HCT116 (cell line): ENCODE results near the gene FBXL19. TPM values are rescaled to one million over a fixed set of nuclear protein-coding genes. Genes with fewer than 3 reads are reported as not detected.

ENCODE experiments used
- ATAC-seq: fragments of 200-7000 bp; cut with Tn5 transposase; 2 replicates; pipeline ENCODE4 v1.9.1; 2020; ENCODE audit warnings: mild to moderate bottlenecking, moderate library complexity
- BruUV-seq: library from RNA; stranded (reverse); fragments of 400-500 nt; replicated peaks from 2 replicates; lab custom pipeline; 2021; lab: Mats Ljungman, UMichigan
- CTCF ChIA-PET: fragments of 300-600 bp; sonication (Branson Sonifier 250); formaldehyde crosslinking; loops from one replicate; lab custom pipeline; 2021; ENCODE audit warnings: antibody characterized with exemption; lab: Charles Lee
- POLR2A ChIA-PET: fragments of 300-600, 350-600 bp; sonication (Branson Sonifier 250); formaldehyde crosslinking; loops from one replicate; lab custom pipeline; 2021; ENCODE audit warnings: antibody characterized with exemption; lab: Charles Lee
- RAD21 ChIA-PET, 2 experiments: fragments of 300-600 bp; sonication (Branson Sonifier 250); formaldehyde crosslinking; loops; one replicate each; lab custom pipeline; 2023; ENCODE audit warnings: low total read pairs in 2 of 2; ENCODE audit not compliant: uncharacterized antibody in 2 of 2, unreplicated experiment in 2 of 2, low non-redundant PET in 1 of 2; lab: Charles Lee
- DNase-seq: peaks from one replicate; pipeline ENCODE4 v3.0.0-alpha.2; 2010; ENCODE audit warnings: low read depth, low spot score
- H2AFZ ChIP-seq: fragments of 200-600 bp; shearing (Covaris generic), sonication (generic); 2 replicates; pipeline ENCODE4 v1.6.1; 2017; ENCODE audit warnings: low read depth, mixed run types, mixed read lengths, antibody characterized with exemption, low read length; ENCODE audit not compliant: poor library complexity, severe bottlenecking
- H3K27ac ChIP-seq: 2 replicates; pipeline ENCODE4 v1.5.1; 2012; ENCODE audit warnings: low read depth, low read length
- H3K27me3 ChIP-seq: fragments of 200-600 bp; sonication (generic); 2 replicates; pipeline ENCODE4 v1.6.1; 2016; ENCODE audit warnings: mixed run types, low read length, mixed read lengths; ENCODE audit not compliant: insufficient read depth
- H3K36me3 ChIP-seq, 2 experiments: fragments of 200-500 bp in 1 of 2; fragments of 200-600 bp in 1 of 2; sonication (Bioruptor generic) in 1 of 2; sonication (generic) in 1 of 2; 2 replicates each; pipeline versions ENCODE4 v1.5.1 to v1.6.1; 2014 to 2016; ENCODE audit warnings: low read length in 2 of 2, inconsistent platforms in 1 of 2, mixed read lengths in 1 of 2, mixed run types in 1 of 2; ENCODE audit not compliant: insufficient read depth in 2 of 2, control insufficient read depth in 1 of 2
- H3K4me1 ChIP-seq, 2 experiments: fragments of 200-600 bp in 1 of 2; sonication (generic) in 1 of 2; 2 replicates each; pipeline versions ENCODE4 v1.5.1 to v1.6.1; 2012 to 2017; ENCODE audit warnings: low read length in 2 of 2, inconsistent platforms in 1 of 2, mild to moderate bottlenecking in 1 of 2, mixed read lengths in 1 of 2, mixed run types in 1 of 2, moderate library complexity in 1 of 2; ENCODE audit not compliant: insufficient read depth in 2 of 2, control insufficient read depth in 1 of 2
- H3K4me2 ChIP-seq: fragments of 200-600 bp; sonication (generic); 2 replicates; pipeline ENCODE4 v1.6.1; 2017; ENCODE audit warnings: mixed run types, low read length, mixed read lengths
- H3K4me3 ChIP-seq, 2 experiments: fragments of 200-600 bp in 1 of 2; sonication (generic) in 1 of 2; replicated peaks in 1 of 2; 2 replicates each; pipeline ENCODE4 v1.5.1; 2011 to 2016; ENCODE audit warnings: low read length in 2 of 2, control low read depth in 1 of 2, low read depth in 1 of 2, mild to moderate bottlenecking in 1 of 2, mixed read lengths in 1 of 2, mixed run types in 1 of 2
- H3K79me2 ChIP-seq: fragments of 200-600 bp; sonication (generic); 2 replicates; pipeline ENCODE4 v1.6.1; 2017; ENCODE audit warnings: mild to moderate bottlenecking, mixed run types, low read length, moderate library complexity, mixed read lengths; ENCODE audit not compliant: insufficient read depth
- H3K9ac ChIP-seq: fragments of 200-600 bp; sonication (generic); 2 replicates; pipeline ENCODE4 v1.6.1; 2016; ENCODE audit warnings: low read length, mixed read lengths
- H3K9me2 ChIP-seq: fragments of 200-600 bp; sonication (generic), shearing (Covaris generic); 2 replicates; pipeline ENCODE4 v1.6.1; 2017; ENCODE audit warnings: mixed run types, mild to moderate bottlenecking, moderate library complexity; ENCODE audit not compliant: insufficient read depth
- H3K9me3 ChIP-seq, 2 experiments: fragments of 200-500 bp in 1 of 2; fragments of 200-600 bp in 1 of 2; sonication (Bioruptor generic) in 1 of 2; sonication (generic) in 1 of 2; 2 replicates each; pipeline ENCODE4 v1.6.1; 2014 to 2017; ENCODE audit warnings: low read length in 2 of 2, mixed read lengths in 2 of 2, inconsistent platforms in 1 of 2, low read depth in 1 of 2, mild to moderate bottlenecking in 1 of 2, mixed run types in 1 of 2, moderate library complexity in 1 of 2; ENCODE audit not compliant: control insufficient read depth in 1 of 2, insufficient read depth in 1 of 2
- H4K20me1 ChIP-seq: fragments of 200-600 bp; sonication (generic), shearing (Covaris generic); 2 replicates; pipeline ENCODE4 v1.6.1; 2017; ENCODE audit warnings: mixed run types, mild to moderate bottlenecking, moderate library complexity; ENCODE audit not compliant: insufficient read depth
- CBX3 ChIP-seq: IDR thresholded peaks from 2 replicates; pipeline ENCODE4 v1.6.1; 2012; ENCODE audit warnings: low read depth
- EGR1 ChIP-seq: IDR thresholded peaks from 2 replicates; pipeline ENCODE4 v1.6.1; 2012; ENCODE audit warnings: low read depth
- ELF1 ChIP-seq: IDR thresholded peaks from 2 replicates; pipeline ENCODE4 v1.6.1; 2012; ENCODE audit warnings: low read depth, borderline replicate concordance
- EZH2 ChIP-seq: fragments of 200-600 bp; sonication (generic); IDR thresholded peaks from 2 replicates; pipeline ENCODE4 v1.6.1; 2017; ENCODE audit warnings: antibody characterized with exemption, mixed run types
- POLR2A ChIP-seq: IDR thresholded peaks from 2 replicates; pipeline ENCODE4 v1.7.0; 2011; ENCODE audit warnings: borderline replicate concordance; ENCODE audit not compliant: insufficient read depth, insufficient read length; ENCODE audit errors: extremely low read depth
- RAD21 ChIP-seq: IDR thresholded peaks from 2 replicates; pipeline ENCODE4 v1.6.1; 2012; ENCODE audit warnings: low read depth, mild to moderate bottlenecking
- SRF ChIP-seq: IDR thresholded peaks from 2 replicates; pipeline ENCODE4 v1.6.1; 2012; ENCODE audit warnings: low read depth
- intact Hi-C: fragments of 100-400 bp; cut with micrococcal nuclease; formaldehyde crosslinking; loops from 2 replicates; pipeline ENCODE4 v1.10.0; 2022
- total RNA-seq: library from RNA; stranded (reverse); gene quantifications from one replicate; pipeline ENCODE4 v1.2.1, GENCODE V29; 2021; ENCODE audit not compliant: unreplicated experiment
- TF ChIP-seq, protein P1 (sequence below), 3 experiments: fragments of 200-600 bp in 1 of 3; sonication (generic) in 1 of 3; IDR thresholded peaks in 2 of 3; conservative IDR thresholded peaks in 1 of 3; 2 replicates each; pipeline ENCODE4 v1.5.1; 2012 to 2017; ENCODE audit warnings: low read depth in 2 of 3, low read length in 2 of 3, antibody characterized with exemption in 1 of 3, borderline replicate concordance in 1 of 3, control low read depth in 1 of 3, mild to moderate bottlenecking in 1 of 3, mixed read lengths in 1 of 3, mixed run types in 1 of 3, moderate library complexity in 1 of 3; ENCODE audit not compliant: insufficient read depth in 1 of 3
- TF ChIP-seq, protein P2 (sequence below): IDR thresholded peaks from 2 replicates; pipeline ENCODE4 v1.6.1; 2012; ENCODE audit warnings: low read depth
- TF ChIP-seq, protein P3 (sequence below): IDR thresholded peaks from 2 replicates; pipeline ENCODE4 v1.6.1; 2012
- TF ChIP-seq, protein P4 (sequence below): IDR thresholded peaks from 2 replicates; pipeline ENCODE4 v1.6.1; 2011; ENCODE audit warnings: mild to moderate bottlenecking, low read length, moderate library complexity; ENCODE audit not compliant: insufficient replicate concordance; ENCODE audit errors: extremely low read depth

FBXL19 gene
- total RNA-seq, 1 experiment from 2014 or later: 45.2 TPM

DNA sequence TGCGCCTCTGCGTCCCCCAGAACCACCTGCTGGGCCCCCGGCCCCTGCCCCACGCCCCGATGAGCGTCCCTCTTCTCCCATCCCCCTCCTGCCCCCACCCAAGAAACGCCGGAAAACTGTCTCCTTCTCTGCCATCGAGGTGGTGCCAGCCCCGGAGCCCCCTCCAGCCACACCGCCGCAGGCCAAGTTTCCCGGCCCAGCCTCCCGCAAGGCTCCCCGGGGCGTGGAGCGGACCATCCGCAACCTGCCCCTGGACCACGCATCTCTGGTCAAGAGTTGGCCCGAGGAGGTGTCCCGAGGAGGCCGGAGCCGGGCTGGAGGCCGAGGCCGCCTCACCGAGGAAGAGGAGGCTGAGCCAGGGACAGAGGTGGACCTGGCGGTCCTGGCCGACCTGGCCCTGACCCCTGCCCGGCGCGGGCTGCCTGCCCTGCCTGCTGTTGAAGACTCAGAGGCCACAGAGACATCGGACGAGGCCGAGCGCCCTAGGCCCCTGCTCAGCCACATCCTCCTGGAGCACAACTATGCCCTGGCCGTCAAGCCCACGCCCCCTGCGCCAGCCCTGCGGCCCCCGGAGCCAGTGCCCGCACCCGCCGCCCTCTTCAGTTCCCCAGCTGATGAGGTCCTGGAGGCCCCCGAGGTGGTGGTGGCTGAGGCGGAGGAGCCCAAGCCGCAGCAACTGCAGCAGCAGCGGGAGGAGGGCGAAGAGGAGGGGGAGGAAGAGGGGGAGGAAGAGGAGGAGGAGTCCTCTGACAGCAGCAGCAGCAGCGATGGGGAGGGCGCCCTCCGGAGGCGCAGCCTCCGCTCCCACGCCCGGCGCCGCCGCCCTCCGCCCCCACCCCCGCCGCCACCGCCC, 56.0 kb downstream of the FBXL19 start:
- DNase-seq: no peak
- H3K36me3 ChIP-seq: peaks cover 11 to 24% of the 10 kb centered on the region in 2 experiments; a peak in 3 of 4 replicates
- peaks cover 3% of the 10 kb centered on the region; the same call in 1 of the 2 replicates for H3K79me2 ChIP-seq
- ChIA-PET CTCF (no interaction called here), POLR2A (no interaction called here), RAD21 (no interaction called here)
- intact Hi-C loops: loop anchor here (10.0 kb wide), 1 partner anchor 715 kb away; no protein-coding TSS in a partner anchor
- H2AFZ ChIP-seq: no peak overlapping the region
- ATAC-seq: no peak
- H3K27ac ChIP-seq: no peak overlapping the region
- H3K4me2 ChIP-seq: no peak overlapping the region
- H4K20me1 ChIP-seq: no peaks in the 10 kb centered on the region
- no peak overlapping the region for H3K9ac ChIP-seq
- BruUV-seq: no TSS peak
- no peaks in the 10 kb centered on the region for H3K9me2 ChIP-seq
- no peaks in the 10 kb centered on the region for H3K9me3 ChIP-seq
- no peaks in the 10 kb centered on the region for H3K4me1 ChIP-seq
- H3K27me3 ChIP-seq: no peaks in the 10 kb centered on the region
- H3K4me3 ChIP-seq: no peak overlapping the region
- no peak for TF ChIP-seq POLR2A
- TF ChIP-seq, protein P1, sequence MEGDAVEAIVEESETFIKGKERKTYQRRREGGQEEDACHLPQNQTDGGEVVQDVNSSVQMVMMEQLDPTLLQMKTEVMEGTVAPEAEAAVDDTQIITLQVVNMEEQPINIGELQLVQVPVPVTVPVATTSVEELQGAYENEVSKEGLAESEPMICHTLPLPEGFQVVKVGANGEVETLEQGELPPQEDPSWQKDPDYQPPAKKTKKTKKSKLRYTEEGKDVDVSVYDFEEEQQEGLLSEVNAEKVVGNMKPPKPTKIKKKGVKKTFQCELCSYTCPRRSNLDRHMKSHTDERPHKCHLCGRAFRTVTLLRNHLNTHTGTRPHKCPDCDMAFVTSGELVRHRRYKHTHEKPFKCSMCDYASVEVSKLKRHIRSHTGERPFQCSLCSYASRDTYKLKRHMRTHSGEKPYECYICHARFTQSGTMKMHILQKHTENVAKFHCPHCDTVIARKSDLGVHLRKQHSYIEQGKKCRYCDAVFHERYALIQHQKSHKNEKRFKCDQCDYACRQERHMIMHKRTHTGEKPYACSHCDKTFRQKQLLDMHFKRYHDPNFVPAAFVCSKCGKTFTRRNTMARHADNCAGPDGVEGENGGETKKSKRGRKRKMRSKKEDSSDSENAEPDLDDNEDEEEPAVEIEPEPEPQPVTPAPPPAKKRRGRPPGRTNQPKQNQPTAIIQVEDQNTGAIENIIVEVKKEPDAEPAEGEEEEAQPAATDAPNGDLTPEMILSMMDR (IDR thresholded peaks at IDR 0.05 in 2 of 3, conservative IDR thresholded peaks at IDR 0.05 in 1 of 3; ENCODE audit: borderline replicate concordance in 1 of 3, insufficient read depth in 1 of 3, low read depth in 2 of 3, low read length in 2 of 3): no peak
- TF ChIP-seq SRF: no peak
- TF ChIP-seq, protein P2, sequence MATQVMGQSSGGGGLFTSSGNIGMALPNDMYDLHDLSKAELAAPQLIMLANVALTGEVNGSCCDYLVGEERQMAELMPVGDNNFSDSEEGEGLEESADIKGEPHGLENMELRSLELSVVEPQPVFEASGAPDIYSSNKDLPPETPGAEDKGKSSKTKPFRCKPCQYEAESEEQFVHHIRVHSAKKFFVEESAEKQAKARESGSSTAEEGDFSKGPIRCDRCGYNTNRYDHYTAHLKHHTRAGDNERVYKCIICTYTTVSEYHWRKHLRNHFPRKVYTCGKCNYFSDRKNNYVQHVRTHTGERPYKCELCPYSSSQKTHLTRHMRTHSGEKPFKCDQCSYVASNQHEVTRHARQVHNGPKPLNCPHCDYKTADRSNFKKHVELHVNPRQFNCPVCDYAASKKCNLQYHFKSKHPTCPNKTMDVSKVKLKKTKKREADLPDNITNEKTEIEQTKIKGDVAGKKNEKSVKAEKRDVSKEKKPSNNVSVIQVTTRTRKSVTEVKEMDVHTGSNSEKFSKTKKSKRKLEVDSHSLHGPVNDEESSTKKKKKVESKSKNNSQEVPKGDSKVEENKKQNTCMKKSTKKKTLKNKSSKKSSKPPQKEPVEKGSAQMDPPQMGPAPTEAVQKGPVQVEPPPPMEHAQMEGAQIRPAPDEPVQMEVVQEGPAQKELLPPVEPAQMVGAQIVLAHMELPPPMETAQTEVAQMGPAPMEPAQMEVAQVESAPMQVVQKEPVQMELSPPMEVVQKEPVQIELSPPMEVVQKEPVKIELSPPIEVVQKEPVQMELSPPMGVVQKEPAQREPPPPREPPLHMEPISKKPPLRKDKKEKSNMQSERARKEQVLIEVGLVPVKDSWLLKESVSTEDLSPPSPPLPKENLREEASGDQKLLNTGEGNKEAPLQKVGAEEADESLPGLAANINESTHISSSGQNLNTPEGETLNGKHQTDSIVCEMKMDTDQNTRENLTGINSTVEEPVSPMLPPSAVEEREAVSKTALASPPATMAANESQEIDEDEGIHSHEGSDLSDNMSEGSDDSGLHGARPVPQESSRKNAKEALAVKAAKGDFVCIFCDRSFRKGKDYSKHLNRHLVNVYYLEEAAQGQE: no peak
- TF ChIP-seq, protein P3, sequence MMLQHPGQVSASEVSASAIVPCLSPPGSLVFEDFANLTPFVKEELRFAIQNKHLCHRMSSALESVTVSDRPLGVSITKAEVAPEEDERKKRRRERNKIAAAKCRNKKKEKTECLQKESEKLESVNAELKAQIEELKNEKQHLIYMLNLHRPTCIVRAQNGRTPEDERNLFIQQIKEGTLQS: no peak
- no peak for TF ChIP-seq RAD21
- TF ChIP-seq EGR1: no peak
- no peak for TF ChIP-seq EZH2
- TF ChIP-seq, protein P4, sequence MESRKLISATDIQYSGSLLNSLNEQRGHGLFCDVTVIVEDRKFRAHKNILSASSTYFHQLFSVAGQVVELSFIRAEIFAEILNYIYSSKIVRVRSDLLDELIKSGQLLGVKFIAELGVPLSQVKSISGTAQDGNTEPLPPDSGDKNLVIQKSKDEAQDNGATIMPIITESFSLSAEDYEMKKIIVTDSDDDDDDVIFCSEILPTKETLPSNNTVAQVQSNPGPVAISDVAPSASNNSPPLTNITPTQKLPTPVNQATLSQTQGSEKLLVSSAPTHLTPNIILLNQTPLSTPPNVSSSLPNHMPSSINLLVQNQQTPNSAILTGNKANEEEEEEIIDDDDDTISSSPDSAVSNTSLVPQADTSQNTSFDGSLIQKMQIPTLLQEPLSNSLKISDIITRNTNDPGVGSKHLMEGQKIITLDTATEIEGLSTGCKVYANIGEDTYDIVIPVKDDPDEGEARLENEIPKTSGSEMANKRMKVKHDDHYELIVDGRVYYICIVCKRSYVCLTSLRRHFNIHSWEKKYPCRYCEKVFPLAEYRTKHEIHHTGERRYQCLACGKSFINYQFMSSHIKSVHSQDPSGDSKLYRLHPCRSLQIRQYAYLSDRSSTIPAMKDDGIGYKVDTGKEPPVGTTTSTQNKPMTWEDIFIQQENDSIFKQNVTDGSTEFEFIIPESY: no peak
- no peak for TF ChIP-seq ELF1
- TF ChIP-seq CBX3: no peak
- TF ChIP-seq, all 23 proteins: peak for 0
